Thyroid gland (tissue), 4 donors: ENCODE measurements around the gene ATAD3B.
"Not testable (repeated sequence)": the region's sequence is repeated elsewhere in the genome, so short reads cannot be mapped to it uniquely, and the experiment has no call there.

ENCODE experiments used
- POLR2A ChIP-seq, 2 donors: fragments of 450-650 bp; IDR thresholded peaks; one replicate each; pipeline ENCODE4 v1.6.1; 2017; ENCODE audit warnings: antibody characterized with exemption in 2 of 2, mild to moderate bottlenecking in 2 of 2, moderate library complexity in 1 of 2
- TF ChIP-seq, protein P1 (sequence below), 6 experiments: fragments of 200-600 bp in 3 of 6; fragments of 450-650 bp in 3 of 6; sonication (generic) in 3 of 6; IDR thresholded peaks; one replicate each; pipeline ENCODE4 v1.5.1; 2016 to 2019; ENCODE audit warnings: antibody characterized with exemption in 6 of 6, mild to moderate bottlenecking in 2 of 6, inconsistent platforms in 1 of 6, moderate library complexity in 1 of 6

DNA sequence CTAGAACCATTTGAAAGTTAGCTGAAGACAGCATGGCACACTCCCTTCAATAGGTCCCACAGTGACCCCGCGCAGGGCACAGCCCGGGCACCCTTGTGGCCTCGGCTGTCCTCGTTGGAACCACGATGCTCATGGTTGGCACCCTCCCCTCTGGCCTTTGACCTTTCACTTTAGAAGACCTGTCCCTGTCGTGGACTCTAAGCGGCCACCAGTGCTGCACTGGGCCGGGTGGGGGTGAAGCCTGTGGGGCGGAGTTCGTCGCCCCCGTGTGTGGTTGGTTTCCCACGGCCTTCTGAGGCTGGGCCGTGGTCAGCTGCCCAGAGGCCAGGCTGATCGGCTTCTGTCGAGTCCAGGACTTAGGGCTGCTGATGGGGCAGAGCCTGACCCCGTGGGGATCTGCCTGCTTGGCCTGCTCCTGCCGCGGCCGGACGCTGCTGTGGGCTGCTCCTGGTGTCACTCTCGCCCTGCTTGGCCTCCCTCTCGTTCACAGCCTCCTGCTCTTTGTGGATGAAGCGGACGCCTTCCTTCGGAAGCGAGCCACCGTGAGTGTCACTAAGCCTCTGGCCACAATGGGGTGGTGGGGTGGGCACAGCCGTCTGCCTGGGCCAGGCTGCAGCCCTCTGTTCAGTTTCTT lies 53.3 kb downstream of the ATAD3B start:
- TF ChIP-seq POLR2A (IDR thresholded peaks at IDR 0.05) = not testable (repeated sequence)
- TF ChIP-seq, protein P1, sequence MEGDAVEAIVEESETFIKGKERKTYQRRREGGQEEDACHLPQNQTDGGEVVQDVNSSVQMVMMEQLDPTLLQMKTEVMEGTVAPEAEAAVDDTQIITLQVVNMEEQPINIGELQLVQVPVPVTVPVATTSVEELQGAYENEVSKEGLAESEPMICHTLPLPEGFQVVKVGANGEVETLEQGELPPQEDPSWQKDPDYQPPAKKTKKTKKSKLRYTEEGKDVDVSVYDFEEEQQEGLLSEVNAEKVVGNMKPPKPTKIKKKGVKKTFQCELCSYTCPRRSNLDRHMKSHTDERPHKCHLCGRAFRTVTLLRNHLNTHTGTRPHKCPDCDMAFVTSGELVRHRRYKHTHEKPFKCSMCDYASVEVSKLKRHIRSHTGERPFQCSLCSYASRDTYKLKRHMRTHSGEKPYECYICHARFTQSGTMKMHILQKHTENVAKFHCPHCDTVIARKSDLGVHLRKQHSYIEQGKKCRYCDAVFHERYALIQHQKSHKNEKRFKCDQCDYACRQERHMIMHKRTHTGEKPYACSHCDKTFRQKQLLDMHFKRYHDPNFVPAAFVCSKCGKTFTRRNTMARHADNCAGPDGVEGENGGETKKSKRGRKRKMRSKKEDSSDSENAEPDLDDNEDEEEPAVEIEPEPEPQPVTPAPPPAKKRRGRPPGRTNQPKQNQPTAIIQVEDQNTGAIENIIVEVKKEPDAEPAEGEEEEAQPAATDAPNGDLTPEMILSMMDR (IDR thresholded peaks at IDR 0.05) = not testable (repeated sequence)
